ENCODE measurements around the gene ZEB2. TPM values are rescaled to one million over a fixed set of nuclear protein-coding genes. Genes with fewer than 3 reads are reported as not detected.

ZEB2 gene
- total and polyA plus RNA-seq, 2 of the 8 experiments (the other 6 are each of a cell fraction or from before 2014, with no cell fraction given), result 0.38 TPM; not detected in 1

DNA sequence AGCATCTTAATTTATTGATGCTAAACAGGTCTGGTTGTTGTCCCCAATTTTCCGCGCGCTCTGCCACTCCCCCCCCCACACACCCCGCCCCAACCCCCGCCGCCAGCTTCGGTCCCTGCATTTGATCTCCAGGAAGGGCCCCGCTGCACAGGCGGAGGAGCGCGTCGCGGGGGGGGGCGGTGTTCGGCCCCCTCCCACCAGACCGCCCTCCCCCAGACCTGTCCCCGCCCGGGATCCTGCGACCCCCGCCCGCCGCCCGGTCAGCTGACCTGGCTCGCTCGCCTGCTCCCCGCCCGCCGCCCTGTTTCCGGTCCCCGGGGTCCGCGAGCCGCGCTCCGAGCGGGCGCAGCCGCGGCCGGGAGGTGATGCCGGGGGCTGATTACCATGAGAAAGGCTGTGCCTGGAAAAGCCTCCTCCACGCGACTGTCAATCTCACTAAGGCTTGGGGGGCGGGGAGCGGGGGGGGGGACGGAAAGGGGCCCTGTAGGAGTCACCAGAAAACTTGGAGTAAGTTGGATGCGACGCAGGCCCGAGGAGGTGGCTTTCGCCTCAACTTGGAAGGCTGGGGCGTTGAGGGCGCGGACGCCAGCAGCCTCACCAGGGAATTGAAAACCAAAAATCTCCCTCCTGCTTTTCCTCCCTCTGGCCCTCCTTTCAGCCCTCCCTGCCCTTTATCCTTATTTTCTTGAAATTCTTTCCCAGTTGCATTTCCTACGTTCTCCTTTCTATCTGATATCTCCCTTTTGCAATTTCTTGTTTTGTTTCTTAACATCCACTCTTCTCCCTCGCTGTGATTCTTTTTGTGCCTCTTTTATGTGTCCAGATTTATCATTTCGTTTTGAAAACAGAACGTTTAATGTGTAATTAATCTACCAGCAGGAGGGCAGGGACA is 4.4 kb upstream of the ZEB2 start:
- Histone ChIP-seq H3K27me3 (replicated peaks in 1 of 4; ENCODE audit: control insufficient read depth in 3 of 4, extremely low read depth in 1 of 4, insufficient read depth in 3 of 4, low read length in 3 of 4) (peaks cover 17 to 26% (median 25%) of the 10 kb centered on the region in 4 experiments), H3K4ac (replicated peaks; ENCODE audit: insufficient read length, low read depth, low read length) (no peak overlapping the region), H3K4me1 (replicated peaks in 1 of 4; ENCODE audit: control insufficient read depth in 3 of 4, insufficient read depth in 4 of 4, low read length in 3 of 4) (peaks cover 4 to 14% (median 4%) of the 10 kb centered on the region in 4 experiments; a peak in 6 of 7 replicates), H2BK5ac (ENCODE audit: low read depth, low read length) (no peak overlapping the region; the same call in 1 of the 2 replicates), H3K14ac (ENCODE audit: insufficient read length) (no peak overlapping the region), H2AFZ (ENCODE audit: low read length) (peak overlapping the region; percentile 89; the same call in 1 of the 2 replicates), H4K5ac (ENCODE audit: insufficient read length, low read depth, low read length) (no peak overlapping the region), H2BK20ac (ENCODE audit: low read length) (no peak overlapping the region), H3K9ac (replicated peaks in 1 of 4; ENCODE audit: extremely low read depth in 1 of 4, low read depth in 3 of 4, low read length in 3 of 4) (peak overlapping the region in 1 of 4 experiments; percentile 33; a peak in 1 of 7 replicates), H2BK12ac (ENCODE audit: low read depth, low read length) (0 out of 2 replicates have a peak overlapping the region, but pooled peaks have one; percentile 27), H3K23ac (ENCODE audit: insufficient read length) (no peak overlapping the region), H3K4me2 (ENCODE audit: insufficient read depth in 1 of 2, low read depth in 2 of 2, low read length in 2 of 2) (peak overlapping the region; percentile 80 to 95), H2AK5ac (ENCODE audit: low read depth, low read length) (no peak overlapping the region), H3K27ac (ENCODE audit: low read depth, low read length) (no peak overlapping the region), H3K23me2 (ENCODE audit: low read depth, low read length) (peaks cover 18% of the 10 kb centered on the region), H4K8ac (ENCODE audit: extremely low read depth, insufficient read depth, low read length) (no peak overlapping the region), H3K79me2 (ENCODE audit: control insufficient read depth in 1 of 2, insufficient read depth in 2 of 2, low read length in 2 of 2) (no peaks in the 10 kb centered on the region), H3K9me3 (ENCODE audit: insufficient read depth in 2 of 2, low read depth in 1 of 2, low read length in 1 of 2) (no peaks in the 10 kb centered on the region), H4K20me1 (replicated peaks in 1 of 2; ENCODE audit: control insufficient read depth in 1 of 2, insufficient read depth in 2 of 2, low read length in 2 of 2) (peaks cover 0 to 2% of the 10 kb centered on the region in 2 experiments), H3K56ac (replicated peaks; ENCODE audit: insufficient read length, low read depth, low read length) (no peak overlapping the region), H3K79me1 (ENCODE audit: low read depth, low read length) (no peaks in the 10 kb centered on the region), H2BK15ac (ENCODE audit: low read length) (no peak overlapping the region), H4K91ac (replicated peaks; ENCODE audit: insufficient read length, low read length) (no peak overlapping the region), H3K36me3 (ENCODE audit: control insufficient read depth in 2 of 4, insufficient read depth in 4 of 4, low read length in 3 of 4) (no peaks in the 10 kb centered on the region), H3K4me3 (ENCODE audit: extremely low read depth in 1 of 4, insufficient read depth in 2 of 4, low read depth in 3 of 4, low read length in 4 of 4) (peak overlapping the region; percentile 29 to 62 (median 52); a peak in 7 of 8 replicates), H3K18ac (ENCODE audit: extremely low read depth, low read length) (peak overlapping the region; percentile 78; the same call in 1 of the 2 replicates), H2BK120ac (replicated peaks; ENCODE audit: low read depth, low read length) (no peak overlapping the region)
- CTCF ChIA-PET (ENCODE audit: partially characterized antibody), result interaction anchor here (0.6 to 1.2 kb wide), 6 partner anchors 75 to 568 kb away, joined by 3 to 5 read pairs (median 3); no protein-coding TSS in a partner anchor
- DNase-seq (ENCODE audit: low read depth in 1 of 2, low spot score in 2 of 2), result peak in 1 of 2 experiments; percentile 83
- WGBS, 2 experiments (ENCODE audit: extremely low coverage in 1 of 2, insufficient coverage in 1 of 2, insufficient read length in 1 of 2, insufficient replicate concordance in 2 of 2, low coverage in 1 of 2, low lambda C conversion rate in 2 of 2, missing lambda C conversion rate in 1 of 2), result 2% methylated on average over 42 of the region's 58 CpGs; no CpG with 5 or more reads in 1 of the 2 experiments
- POLR2A ChIA-PET (ENCODE audit: partially characterized antibody), result interaction anchor here (0.7 to 1.3 kb wide), 3 partner anchors 14 to 372 kb away, joined by 3 read pairs; no protein-coding TSS in a partner anchor
- FAIRE-seq, result no peak
- TF ChIP-seq SRF (IDR thresholded peaks at IDR 0.05; ENCODE audit: low read depth, low read length) (no peak), NRF1 (IDR thresholded peaks at IDR 0.05; ENCODE audit: low read depth, low read length) (no peak), POU5F1 (IDR thresholded peaks at IDR 0.05; ENCODE audit: low read depth, low read length) (0 out of 2 replicates have a peak, but pooled peaks have one; percentile 18), BRCA1 (IDR thresholded peaks at IDR 0.05; ENCODE audit: low read depth, low read length) (no peak), NANOG (IDR thresholded peaks at IDR 0.05; ENCODE audit: insufficient read depth, low read depth, low read length, poor library complexity, severe bottlenecking) (peak; percentile 43), CTBP2 (IDR thresholded peaks at IDR 0.05; ENCODE audit: borderline replicate concordance, insufficient read depth, insufficient read length, low read length) (no peak), ZNF274 (IDR thresholded peaks at IDR 0.05; ENCODE audit: borderline replicate concordance, extremely low read depth, low read length) (no peak), CHD2 (IDR thresholded peaks at IDR 0.05; ENCODE audit: low read length) (no peak), TAF7 (optimal IDR thresholded peaks at IDR 0.05; ENCODE audit: borderline replicate concordance, low read depth, low read length) (no peak)
- TF ChIP-seq, protein P1, sequence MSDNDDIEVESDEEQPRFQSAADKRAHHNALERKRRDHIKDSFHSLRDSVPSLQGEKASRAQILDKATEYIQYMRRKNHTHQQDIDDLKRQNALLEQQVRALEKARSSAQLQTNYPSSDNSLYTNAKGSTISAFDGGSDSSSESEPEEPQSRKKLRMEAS (IDR thresholded peaks at IDR 0.05), result no peak
